Dermis microvascular lymphatic vessel endothelial cell (primary cell): ENCODE data around the gene LHFPL3. TPM values are rescaled to one million over a fixed set of nuclear protein-coding genes. Genes with fewer than 3 reads are reported as not detected.
"Not testable (repeated sequence)": the region's sequence is repeated elsewhere in the genome, so short reads cannot be mapped to it uniquely, and the experiment has no call there.

Experiments used
- DNase-seq, 2 donors: peaks; one replicate each; pipeline versions ENCODE4 v3.0.0 to v3.0.0-alpha.2; 2010; ENCODE audit warnings: low read depth in 2 of 2
- total RNA-seq: library from RNA; depleted of rRNA; stranded (reverse); fragments of >200 nt; gene quantifications from 2 replicates; pipeline ENCODE4 v1.2.1, GENCODE V29; 2014

The LHFPL3 gene
- total RNA-seq, 1 donor from 2014 or later = not detected

GRCh38 chr7:104584620-104585019 lies 256.2 kb downstream of the LHFPL3 start:
- no peak for DNase-seq

- not testable (repeated sequence) for DNase-seq
Measured at GRCh38 chr7:104595591-104595990, 267.2 kb downstream of the LHFPL3 start.

GRCh38 chr7:104603957-104604356 lies 275.6 kb downstream of the LHFPL3 start:
- DNase-seq = no peak

- no peak for DNase-seq
Measured at GRCh38 chr7:104604706-104605105, 276.3 kb downstream of the LHFPL3 start.

- DNase-seq = no peak
Measured at GRCh38 chr7:104621321-104621720, 292.9 kb downstream of the LHFPL3 start.

GRCh38 chr7:104625956-104626355 lies 297.6 kb downstream of the LHFPL3 start:
- DNase-seq = no peak

- DNase-seq = peak; percentile 22 to 51
Measured at GRCh38 chr7:104627516-104627915, 299.1 kb downstream of the LHFPL3 start.

- DNase-seq = no peak
Measured at GRCh38 chr7:104628017-104628416, 299.6 kb downstream of the LHFPL3 start.

- no peak for DNase-seq
Measured at GRCh38 chr7:104629408-104629807, 301.0 kb downstream of the LHFPL3 start.

- DNase-seq = no peak
Measured at GRCh38 chr7:104640506-104640905, 312.1 kb downstream of the LHFPL3 start.

- no peak for DNase-seq
Measured at GRCh38 chr7:104642560-104642959, 314.2 kb downstream of the LHFPL3 start.

- peak; percentile 4 to 22 for DNase-seq
Measured at GRCh38 chr7:104643587-104644217, 315.3 kb downstream of the LHFPL3 start.

GRCh38 chr7:104650991-104651640 lies 322.7 kb downstream of the LHFPL3 start:
- DNase-seq = no peak

GRCh38 chr7:104652434-104652833 lies 324.0 kb downstream of the LHFPL3 start:
- no peak for DNase-seq

GRCh38 chr7:104652865-104653264 lies 324.5 kb downstream of the LHFPL3 start:
- DNase-seq = no peak

- no peak for DNase-seq
Measured at GRCh38 chr7:104653825-104654401, 325.5 kb downstream of the LHFPL3 start.

GRCh38 chr7:104655592-104655991 lies 327.2 kb downstream of the LHFPL3 start:
- no peak for DNase-seq

GRCh38 chr7:104656467-104656866 lies 328.1 kb downstream of the LHFPL3 start:
- DNase-seq = no peak

- no peak for DNase-seq
Measured at GRCh38 chr7:104657134-104657533, 328.7 kb downstream of the LHFPL3 start.

GRCh38 chr7:104661575-104661974 lies 333.2 kb downstream of the LHFPL3 start:
- no peak for DNase-seq

- DNase-seq = no peak
Measured at GRCh38 chr7:104664648-104665047, 336.2 kb downstream of the LHFPL3 start.

GRCh38 chr7:104677587-104677986 lies 349.2 kb downstream of the LHFPL3 start:
- DNase-seq = no peak

- DNase-seq = no peak
Measured at GRCh38 chr7:104679085-104679484, 350.7 kb downstream of the LHFPL3 start.
